ENCODE measurements around the gene CHAC2.

CHAC2 gene

GRCh38 chr2:53793261-53793660 is 25.7 kb downstream of the CHAC2 start:
- Histone ChIP-seq H3K4me1 (ENCODE audit: control insufficient read depth, insufficient read depth, low read length) (peaks cover 3% of the 10 kb centered on the region), H3K9me3 (ENCODE audit: control insufficient read depth, low read length) (no peaks in the 10 kb centered on the region), H3K27me3 (ENCODE audit: control insufficient read depth, insufficient read depth, low read length, poor library complexity, severe bottlenecking) (no peaks in the 10 kb centered on the region), H3K4me3 (ENCODE audit: insufficient read depth, low read depth, low read length) (no peak overlapping the region), H3K27ac (ENCODE audit: insufficient read depth, low read depth, low read length, poor library complexity, severe bottlenecking) (no peak overlapping the region), H3K36me3 (ENCODE audit: control insufficient read depth, insufficient read depth, low read length) (peaks cover 3% of the 10 kb centered on the region)
- WGBS, 2 experiments = 94% methylated on average over 2 of the region's 3 CpGs; no CpG with 5 or more reads in 1 of the 2 experiments

- no peaks in the 10 kb centered on the region for H3K27me3 ChIP-seq (ENCODE audit: control insufficient read depth, insufficient read depth, low read length, poor library complexity, severe bottlenecking)
- H3K4me3 ChIP-seq (ENCODE audit: insufficient read depth, low read depth, low read length) = no peak overlapping the region
- H3K9me3 ChIP-seq (ENCODE audit: control insufficient read depth, low read length) = no peaks in the 10 kb centered on the region
- peaks cover 3% of the 10 kb centered on the region for H3K36me3 ChIP-seq (ENCODE audit: control insufficient read depth, insufficient read depth, low read length)
- H3K4me1 ChIP-seq (ENCODE audit: control insufficient read depth, insufficient read depth, low read length) = no peaks in the 10 kb centered on the region
- no peak overlapping the region for H3K27ac ChIP-seq (ENCODE audit: insufficient read depth, low read depth, low read length, poor library complexity, severe bottlenecking)
- 100% methylated on average over 2 of the region's 3 CpGs for WGBS, 2 experiments
Measured at GRCh38 chr2:53793821-53794220, 26.2 kb downstream of the CHAC2 start.

GRCh38 chr2:53801547-53801946 is 33.9 kb downstream of the CHAC2 start:
- Histone ChIP-seq H3K36me3 (ENCODE audit: control insufficient read depth, insufficient read depth, low read length) (peaks cover 9% of the 10 kb centered on the region), H3K4me3 (ENCODE audit: insufficient read depth, low read depth, low read length) (no peak overlapping the region), H3K4me1 (ENCODE audit: control insufficient read depth, insufficient read depth, low read length) (no peaks in the 10 kb centered on the region), H3K27me3 (ENCODE audit: control insufficient read depth, insufficient read depth, low read length, poor library complexity, severe bottlenecking) (no peaks in the 10 kb centered on the region), H3K27ac (ENCODE audit: insufficient read depth, low read depth, low read length, poor library complexity, severe bottlenecking) (no peak overlapping the region), H3K9me3 (ENCODE audit: control insufficient read depth, low read length) (no peaks in the 10 kb centered on the region)

- Histone ChIP-seq H3K9me3 (ENCODE audit: control insufficient read depth, low read length) (no peaks in the 10 kb centered on the region), H3K36me3 (ENCODE audit: control insufficient read depth, insufficient read depth, low read length) (peaks cover 9% of the 10 kb centered on the region), H3K4me1 (ENCODE audit: control insufficient read depth, insufficient read depth, low read length) (no peaks in the 10 kb centered on the region), H3K4me3 (ENCODE audit: insufficient read depth, low read depth, low read length) (no peak overlapping the region), H3K27me3 (ENCODE audit: control insufficient read depth, insufficient read depth, low read length, poor library complexity, severe bottlenecking) (no peaks in the 10 kb centered on the region), H3K27ac (ENCODE audit: insufficient read depth, low read depth, low read length, poor library complexity, severe bottlenecking) (no peak overlapping the region)
- 88 to 91% methylated on average over 7 of the region's 7 CpGs for WGBS, 2 experiments
Measured at GRCh38 chr2:53802617-53803151, 35.1 kb downstream of the CHAC2 start.

GRCh38 chr2:53811601-53812000 is 44.0 kb downstream of the CHAC2 start:
- H3K4me1 ChIP-seq (ENCODE audit: control insufficient read depth, insufficient read depth, low read length) = no peaks in the 10 kb centered on the region
- peaks cover 6% of the 10 kb centered on the region for H3K36me3 ChIP-seq (ENCODE audit: control insufficient read depth, insufficient read depth, low read length)
- WGBS, 2 experiments = 93 to 100% methylated on average over 2 of the region's 3 CpGs
- no peak overlapping the region for H3K27ac ChIP-seq (ENCODE audit: insufficient read depth, low read depth, low read length, poor library complexity, severe bottlenecking)
- no peaks in the 10 kb centered on the region for H3K27me3 ChIP-seq (ENCODE audit: control insufficient read depth, insufficient read depth, low read length, poor library complexity, severe bottlenecking)
- no peak overlapping the region for H3K4me3 ChIP-seq (ENCODE audit: insufficient read depth, low read depth, low read length)
- H3K9me3 ChIP-seq (ENCODE audit: control insufficient read depth, low read length) = no peaks in the 10 kb centered on the region

GRCh38 chr2:53813151-53813550 is 45.5 kb downstream of the CHAC2 start:
- Histone ChIP-seq H3K27ac (ENCODE audit: insufficient read depth, low read depth, low read length, poor library complexity, severe bottlenecking) (no peak overlapping the region), H3K27me3 (ENCODE audit: control insufficient read depth, insufficient read depth, low read length, poor library complexity, severe bottlenecking) (no peaks in the 10 kb centered on the region), H3K9me3 (ENCODE audit: control insufficient read depth, low read length) (no peaks in the 10 kb centered on the region), H3K4me3 (ENCODE audit: insufficient read depth, low read depth, low read length) (no peak overlapping the region), H3K36me3 (ENCODE audit: control insufficient read depth, insufficient read depth, low read length) (peaks cover 4% of the 10 kb centered on the region), H3K4me1 (ENCODE audit: control insufficient read depth, insufficient read depth, low read length) (no peaks in the 10 kb centered on the region)

GRCh38 chr2:53818854-53819435 is 51.3 kb downstream of the CHAC2 start:
- Histone ChIP-seq H3K4me1 (ENCODE audit: control insufficient read depth, insufficient read depth, low read length) (no peaks in the 10 kb centered on the region), H3K27me3 (ENCODE audit: control insufficient read depth, insufficient read depth, low read length, poor library complexity, severe bottlenecking) (no peaks in the 10 kb centered on the region), H3K9me3 (ENCODE audit: control insufficient read depth, low read length) (no peaks in the 10 kb centered on the region), H3K27ac (ENCODE audit: insufficient read depth, low read depth, low read length, poor library complexity, severe bottlenecking) (no peak overlapping the region), H3K36me3 (ENCODE audit: control insufficient read depth, insufficient read depth, low read length) (no peaks in the 10 kb centered on the region), H3K4me3 (ENCODE audit: insufficient read depth, low read depth, low read length) (no peak overlapping the region)
- WGBS, 2 experiments = 94 to 96% methylated on average over 3 of the region's 3 CpGs

GRCh38 chr2:53819634-53820033 is 52.0 kb downstream of the CHAC2 start:
- Histone ChIP-seq H3K27me3 (ENCODE audit: control insufficient read depth, insufficient read depth, low read length, poor library complexity, severe bottlenecking) (no peaks in the 10 kb centered on the region), H3K36me3 (ENCODE audit: control insufficient read depth, insufficient read depth, low read length) (no peaks in the 10 kb centered on the region), H3K4me3 (ENCODE audit: insufficient read depth, low read depth, low read length) (no peak overlapping the region), H3K9me3 (ENCODE audit: control insufficient read depth, low read length) (no peaks in the 10 kb centered on the region), H3K4me1 (ENCODE audit: control insufficient read depth, insufficient read depth, low read length) (no peaks in the 10 kb centered on the region), H3K27ac (ENCODE audit: insufficient read depth, low read depth, low read length, poor library complexity, severe bottlenecking) (no peak overlapping the region)
- WGBS, 2 experiments = 88 to 89% methylated on average over 3 to 4 of the region's 4 CpGs

GRCh38 chr2:53820048-53820447 is 52.4 kb downstream of the CHAC2 start:
- 86 to 94% methylated on average over 9 of the region's 9 CpGs for WGBS, 2 experiments
- Histone ChIP-seq H3K27ac (ENCODE audit: insufficient read depth, low read depth, low read length, poor library complexity, severe bottlenecking) (no peak overlapping the region), H3K9me3 (ENCODE audit: control insufficient read depth, low read length) (no peaks in the 10 kb centered on the region), H3K4me1 (ENCODE audit: control insufficient read depth, insufficient read depth, low read length) (no peaks in the 10 kb centered on the region), H3K4me3 (ENCODE audit: insufficient read depth, low read depth, low read length) (no peak overlapping the region), H3K36me3 (ENCODE audit: control insufficient read depth, insufficient read depth, low read length) (no peaks in the 10 kb centered on the region), H3K27me3 (ENCODE audit: control insufficient read depth, insufficient read depth, low read length, poor library complexity, severe bottlenecking) (no peaks in the 10 kb centered on the region)

- H3K36me3 ChIP-seq (ENCODE audit: control insufficient read depth, insufficient read depth, low read length) = no peaks in the 10 kb centered on the region
- H3K9me3 ChIP-seq (ENCODE audit: control insufficient read depth, low read length) = no peaks in the 10 kb centered on the region
- H3K4me3 ChIP-seq (ENCODE audit: insufficient read depth, low read depth, low read length) = no peak overlapping the region
- no peaks in the 10 kb centered on the region for H3K4me1 ChIP-seq (ENCODE audit: control insufficient read depth, insufficient read depth, low read length)
- no peak overlapping the region for H3K27ac ChIP-seq (ENCODE audit: insufficient read depth, low read depth, low read length, poor library complexity, severe bottlenecking)
- 92 to 98% methylated on average over 4 of the region's 4 CpGs for WGBS, 2 experiments
- H3K27me3 ChIP-seq (ENCODE audit: control insufficient read depth, insufficient read depth, low read length, poor library complexity, severe bottlenecking) = no peaks in the 10 kb centered on the region
Measured at GRCh38 chr2:53820711-53821110, 53.1 kb downstream of the CHAC2 start.

- no peaks in the 10 kb centered on the region for H3K9me3 ChIP-seq (ENCODE audit: control insufficient read depth, low read length)
- peaks cover under 1% of the 10 kb centered on the region for H3K4me1 ChIP-seq (ENCODE audit: control insufficient read depth, insufficient read depth, low read length)
- no peaks in the 10 kb centered on the region for H3K27me3 ChIP-seq (ENCODE audit: control insufficient read depth, insufficient read depth, low read length, poor library complexity, severe bottlenecking)
- H3K4me3 ChIP-seq (ENCODE audit: insufficient read depth, low read depth, low read length) = no peak overlapping the region
- H3K36me3 ChIP-seq (ENCODE audit: control insufficient read depth, insufficient read depth, low read length) = no peaks in the 10 kb centered on the region
- 95% methylated on average over 6 of the region's 6 CpGs for WGBS, 2 experiments
- no peak overlapping the region for H3K27ac ChIP-seq (ENCODE audit: insufficient read depth, low read depth, low read length, poor library complexity, severe bottlenecking)
Measured at GRCh38 chr2:53821810-53822209, 54.2 kb downstream of the CHAC2 start.
